MM.1S (cell line): ENCODE measurements around the gene CDH5.

Experiments used
- DNase-seq: peaks from one replicate; pipeline ENCODE4 v3.0.0-alpha.2; 2015
- H2AFZ ChIP-seq: fragments of 300-600 bp; sonication (generic); 2 replicates; pipeline ENCODE4 v1.6.0; 2016; ENCODE audit warnings: antibody characterized with exemption, low read length
- H3F3A ChIP-seq: fragments of 300-600 bp; sonication (generic); 2 replicates; pipeline ENCODE4 v1.6.1; 2016; ENCODE audit warnings: mild to moderate bottlenecking, antibody characterized with exemption, low read length, moderate library complexity, mixed read lengths; ENCODE audit not compliant: insufficient read depth
- H3K27ac ChIP-seq: fragments of 300-600 bp; sonication (generic); 2 replicates; pipeline ENCODE4 v1.5.1; 2016; ENCODE audit warnings: mild to moderate bottlenecking, low read length
- H3K27me3 ChIP-seq: fragments of 300-600 bp; sonication (generic); replicated peaks from 2 replicates; pipeline ENCODE4 v1.6.0; 2016; ENCODE audit warnings: low read length; ENCODE audit not compliant: insufficient read depth
- H3K36me3 ChIP-seq: fragments of 300-600 bp; sonication (generic); replicated peaks from 2 replicates; pipeline ENCODE4 v1.6.1; 2016; ENCODE audit warnings: mild to moderate bottlenecking, low read length, mixed read lengths; ENCODE audit not compliant: insufficient read depth
- H3K4me1 ChIP-seq: fragments of 300-600 bp; sonication (generic); 2 replicates; pipeline ENCODE4 v1.6.1; 2016; ENCODE audit warnings: low read length, mixed read lengths
- H3K4me2 ChIP-seq: fragments of 300-600 bp; sonication (generic); 2 replicates; pipeline ENCODE4 v1.6.0; 2016; ENCODE audit warnings: low read depth, low read length
- H3K4me3 ChIP-seq: fragments of 300-600 bp; sonication (generic); 2 replicates; pipeline ENCODE4 v1.5.1; 2016; ENCODE audit warnings: low read length, mixed read lengths
- H3K79me2 ChIP-seq: fragments of 300-600 bp; sonication (generic); 2 replicates; pipeline ENCODE4 v1.6.1; 2016; ENCODE audit warnings: mixed run types, low read length, mixed read lengths
- H3K9ac ChIP-seq: fragments of 300-600 bp; sonication (generic); 2 replicates; pipeline ENCODE4 v1.6.1; 2016; ENCODE audit warnings: low read length, mixed read lengths
- H3K9me2 ChIP-seq: fragments of 300-600 bp; sonication (generic); replicated peaks from 2 replicates; pipeline ENCODE4 v1.6.1; 2016; ENCODE audit warnings: mild to moderate bottlenecking, low read length, mixed read lengths; ENCODE audit not compliant: insufficient read depth
- H3K9me3 ChIP-seq: fragments of 300-600 bp; sonication (generic); replicated peaks from 2 replicates; pipeline ENCODE4 v1.6.1; 2016; ENCODE audit warnings: mild to moderate bottlenecking, low read length, mixed read lengths; ENCODE audit not compliant: insufficient read depth
- H4K20me1 ChIP-seq: fragments of 300-600 bp; sonication (generic); 2 replicates; pipeline ENCODE4 v1.6.1; 2016; ENCODE audit warnings: mild to moderate bottlenecking, low read length, moderate library complexity, mixed read lengths; ENCODE audit not compliant: insufficient read depth
- EZH2 ChIP-seq: fragments of 300-600 bp; sonication (generic); optimal IDR thresholded peaks from 2 replicates; pipeline ENCODE3; 2017; ENCODE audit warnings: low read depth, mild to moderate bottlenecking, antibody characterized with exemption, low read length, mixed read lengths
- EZH2phosphoT487 ChIP-seq: fragments of 300-600 bp; sonication (generic); IDR thresholded peaks from 2 replicates; pipeline ENCODE4 v1.6.1; 2018; ENCODE audit warnings: antibody characterized with exemption, low read length
- TF ChIP-seq, protein P1 (sequence below): fragments of 300-600 bp; sonication (generic); IDR thresholded peaks from 2 replicates; pipeline ENCODE4 v1.5.1; 2016; ENCODE audit warnings: antibody characterized with exemption, low read length, mixed read lengths

The CDH5 gene

DNA sequence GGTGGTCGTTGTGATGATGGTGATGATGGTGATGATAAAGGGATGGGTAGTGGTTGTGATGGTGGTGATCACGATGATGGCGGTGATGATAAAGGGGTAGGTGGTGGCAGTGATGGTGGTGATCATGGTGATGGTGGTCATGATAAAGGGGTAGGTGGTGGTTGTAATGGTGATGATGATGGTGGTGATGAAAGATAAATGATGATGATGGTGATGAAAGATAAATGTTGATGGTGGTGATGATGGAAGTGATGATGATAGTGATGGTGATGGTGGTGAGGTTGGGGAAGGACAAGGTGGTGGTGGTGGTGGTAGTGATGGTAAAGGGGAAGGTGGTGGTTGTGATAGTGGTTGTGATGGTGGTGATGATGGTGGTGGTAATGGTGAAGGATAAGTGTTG is 13.9 kb downstream of the CDH5 start:
- Histone ChIP-seq H3K36me3 (no peaks in the 10 kb centered on the region), H4K20me1 (no peaks in the 10 kb centered on the region), H2AFZ (no peak overlapping the region), H3K27me3 (no peaks in the 10 kb centered on the region), H3F3A (no peaks in the 10 kb centered on the region), H3K27ac (no peak overlapping the region), H3K4me3 (no peak overlapping the region), H3K4me2 (no peak overlapping the region), H3K9me3 (no peaks in the 10 kb centered on the region), H3K4me1 (no peaks in the 10 kb centered on the region), H3K9me2 (no peaks in the 10 kb centered on the region), H3K9ac (no peak overlapping the region), H3K79me2 (no peaks in the 10 kb centered on the region)
- TF ChIP-seq, protein P1, sequence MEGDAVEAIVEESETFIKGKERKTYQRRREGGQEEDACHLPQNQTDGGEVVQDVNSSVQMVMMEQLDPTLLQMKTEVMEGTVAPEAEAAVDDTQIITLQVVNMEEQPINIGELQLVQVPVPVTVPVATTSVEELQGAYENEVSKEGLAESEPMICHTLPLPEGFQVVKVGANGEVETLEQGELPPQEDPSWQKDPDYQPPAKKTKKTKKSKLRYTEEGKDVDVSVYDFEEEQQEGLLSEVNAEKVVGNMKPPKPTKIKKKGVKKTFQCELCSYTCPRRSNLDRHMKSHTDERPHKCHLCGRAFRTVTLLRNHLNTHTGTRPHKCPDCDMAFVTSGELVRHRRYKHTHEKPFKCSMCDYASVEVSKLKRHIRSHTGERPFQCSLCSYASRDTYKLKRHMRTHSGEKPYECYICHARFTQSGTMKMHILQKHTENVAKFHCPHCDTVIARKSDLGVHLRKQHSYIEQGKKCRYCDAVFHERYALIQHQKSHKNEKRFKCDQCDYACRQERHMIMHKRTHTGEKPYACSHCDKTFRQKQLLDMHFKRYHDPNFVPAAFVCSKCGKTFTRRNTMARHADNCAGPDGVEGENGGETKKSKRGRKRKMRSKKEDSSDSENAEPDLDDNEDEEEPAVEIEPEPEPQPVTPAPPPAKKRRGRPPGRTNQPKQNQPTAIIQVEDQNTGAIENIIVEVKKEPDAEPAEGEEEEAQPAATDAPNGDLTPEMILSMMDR = no peak
- TF ChIP-seq EZH2 (no peak), EZH2phosphoT487 (no peak)
- no peak for DNase-seq

DNA sequence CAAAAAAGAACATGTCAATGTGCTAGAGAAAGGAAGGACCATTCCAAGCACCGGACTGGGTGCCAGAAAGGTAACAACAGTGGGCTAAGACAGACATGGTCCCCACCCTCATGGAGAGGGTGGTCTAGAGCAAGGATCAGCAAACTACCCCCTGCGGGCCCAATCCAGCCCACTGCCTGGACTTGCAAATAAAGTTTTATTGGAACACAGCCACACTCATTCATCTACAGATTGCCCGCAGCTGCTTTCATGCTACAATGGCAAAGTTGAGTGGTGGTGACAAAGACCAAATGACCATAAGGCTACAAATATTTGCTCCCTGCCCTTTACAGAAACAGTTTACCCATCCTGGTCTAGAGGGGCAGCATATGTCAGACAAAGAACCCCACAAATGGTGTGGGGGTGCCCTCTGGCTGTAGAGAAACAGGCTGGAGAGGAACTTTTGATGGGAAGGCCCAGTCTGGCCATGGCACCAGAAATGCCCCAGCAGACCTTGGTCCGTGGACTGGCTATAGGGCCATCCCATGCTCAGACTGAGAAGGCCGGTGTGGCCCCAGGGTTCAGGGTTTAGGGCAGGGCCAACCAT is 15.2 kb downstream of the CDH5 start:
- Histone ChIP-seq H3K36me3 (no peaks in the 10 kb centered on the region), H3K27me3 (no peaks in the 10 kb centered on the region), H3K4me2 (no peak overlapping the region), H3K27ac (no peak overlapping the region), H3K9me2 (no peaks in the 10 kb centered on the region), H3K9me3 (no peaks in the 10 kb centered on the region), H4K20me1 (no peaks in the 10 kb centered on the region), H2AFZ (no peak overlapping the region), H3K9ac (no peak overlapping the region), H3K4me1 (no peaks in the 10 kb centered on the region), H3K79me2 (no peaks in the 10 kb centered on the region), H3F3A (no peaks in the 10 kb centered on the region), H3K4me3 (no peak overlapping the region)
- no peak for DNase-seq
- TF ChIP-seq, protein P1 = no peak
- TF ChIP-seq EZH2phosphoT487 (no peak), EZH2 (no peak)

DNA sequence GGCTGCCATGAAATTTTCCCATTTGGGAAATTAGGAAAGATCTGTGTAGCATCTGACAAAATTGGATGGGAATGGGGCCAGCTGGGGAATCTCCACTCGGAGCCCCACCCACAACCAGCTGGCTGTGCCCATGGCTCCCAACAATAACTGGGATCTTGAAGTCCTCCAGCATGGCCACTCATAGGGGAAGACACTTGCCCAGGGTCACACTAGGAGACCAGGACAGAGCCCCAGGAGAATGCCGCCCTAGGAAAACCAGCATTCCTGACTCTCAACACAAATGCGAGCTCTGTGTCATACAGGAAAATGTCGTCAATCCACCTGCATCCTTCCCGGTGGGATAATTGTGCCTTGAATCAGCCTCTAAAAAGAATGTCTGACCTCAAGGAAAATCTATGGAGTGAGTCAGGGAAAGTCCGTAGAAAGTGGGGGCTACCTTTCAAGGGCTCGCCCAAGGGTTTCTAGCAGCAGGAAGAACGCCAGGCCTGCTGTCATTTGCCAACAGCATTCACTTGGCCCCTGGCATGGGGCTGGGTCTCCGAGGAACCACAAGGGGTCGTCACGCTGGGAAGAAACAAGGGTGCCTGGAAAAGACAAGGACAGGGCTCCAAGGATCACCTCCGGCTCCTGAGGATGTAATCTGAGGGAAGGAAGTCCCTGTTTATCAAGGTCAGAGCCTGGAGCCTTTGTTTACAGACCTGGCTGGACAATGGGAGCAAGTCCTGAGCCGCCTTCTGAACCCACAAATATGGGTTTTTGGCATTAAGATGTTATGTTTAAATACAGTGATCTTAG is 15.9 kb downstream of the CDH5 start:
- Histone ChIP-seq H4K20me1 (no peaks in the 10 kb centered on the region), H3K36me3 (no peaks in the 10 kb centered on the region), H3K9me3 (no peaks in the 10 kb centered on the region), H3K27me3 (no peaks in the 10 kb centered on the region), H3K4me3 (no peak overlapping the region), H3K4me2 (no peak overlapping the region), H3K79me2 (no peaks in the 10 kb centered on the region), H3K4me1 (no peaks in the 10 kb centered on the region), H3K27ac (no peak overlapping the region), H2AFZ (no peak overlapping the region), H3F3A (no peaks in the 10 kb centered on the region), H3K9ac (no peak overlapping the region), H3K9me2 (no peaks in the 10 kb centered on the region)
- DNase-seq = no peak
- TF ChIP-seq, protein P1 = no peak
- TF ChIP-seq EZH2phosphoT487 (no peak), EZH2 (no peak)
